Measurements from ENCODE around the gene CEBPZOS.
"Not testable (repeated sequence)": the region's sequence is repeated elsewhere in the genome, so short reads cannot be mapped to it uniquely, and the experiment has no call there.

CEBPZOS gene

GRCh38 chr2:37190290-37190689 is 6.0 kb upstream of the CEBPZOS start:
- no peak for TF ChIP-seq Cebpa-rat (IDR thresholded peaks at IDR 0.05)
- Histone ChIP-seq H3K9me3 (peaks cover under 1% of the 10 kb centered on the region; the same call in 1 of the 2 replicates), H3K9ac (no peak overlapping the region), H3K36me3 (no peaks in the 10 kb centered on the region), H3K4me1 (no peaks in the 10 kb centered on the region), H4K20me1 (no peaks in the 10 kb centered on the region), H3K4me2 (no peak overlapping the region), H3K4me3 (no peak overlapping the region), H3K27ac (no peak overlapping the region), H3K27me3 (no peaks in the 10 kb centered on the region)

GRCh38 chr2:37191253-37191652 is 5.0 kb upstream of the CEBPZOS start:
- H3K27me3 ChIP-seq, result no peaks in the 10 kb centered on the region
- no peak for TF ChIP-seq Cebpa-rat (IDR thresholded peaks at IDR 0.05)
- H3K36me3 ChIP-seq, result no peaks in the 10 kb centered on the region
- no peak overlapping the region for H3K4me3 ChIP-seq
- no peaks in the 10 kb centered on the region for H4K20me1 ChIP-seq
- H3K4me2 ChIP-seq, result no peak overlapping the region
- no peak overlapping the region for H3K9ac ChIP-seq
- peaks cover 9% of the 10 kb centered on the region for H3K9me3 ChIP-seq
- H3K27ac ChIP-seq, result no peak overlapping the region
- no peaks in the 10 kb centered on the region for H3K4me1 ChIP-seq

GRCh38 chr2:37191747-37192146 is 4.5 kb upstream of the CEBPZOS start:
- H3K4me2 ChIP-seq, result no peak overlapping the region
- TF ChIP-seq Cebpa-rat (IDR thresholded peaks at IDR 0.05), result no peak
- no peak overlapping the region for H3K9ac ChIP-seq
- H3K4me1 ChIP-seq, result no peaks in the 10 kb centered on the region
- no peaks in the 10 kb centered on the region for H3K27me3 ChIP-seq
- H3K27ac ChIP-seq, result no peak overlapping the region
- peaks cover 9% of the 10 kb centered on the region for H3K9me3 ChIP-seq
- H3K36me3 ChIP-seq, result no peaks in the 10 kb centered on the region
- H4K20me1 ChIP-seq, result no peaks in the 10 kb centered on the region
- no peak overlapping the region for H3K4me3 ChIP-seq

GRCh38 chr2:37192551-37192950 is 3.7 kb upstream of the CEBPZOS start:
- Histone ChIP-seq H3K9ac (no peak overlapping the region), H3K4me3 (no peak overlapping the region), H3K4me2 (no peak overlapping the region), H3K27me3 (no peaks in the 10 kb centered on the region), H3K9me3 (peaks cover 9% of the 10 kb centered on the region), H4K20me1 (no peaks in the 10 kb centered on the region), H3K36me3 (no peaks in the 10 kb centered on the region), H3K4me1 (peaks cover 5% of the 10 kb centered on the region), H3K27ac (no peak overlapping the region)
- TF ChIP-seq Cebpa-rat (IDR thresholded peaks at IDR 0.05), result no peak

GRCh38 chr2:37195862-37196319 is 405 bp upstream of the CEBPZOS start:
- H3K4me1 ChIP-seq, result peaks cover 32% of the 10 kb centered on the region
- H3K9me3 ChIP-seq, result peaks cover 15% of the 10 kb centered on the region
- H4K20me1 ChIP-seq, H3K27me3 ChIP-seq: not testable (repeated sequence)
- peak overlapping the region; percentile 86 for H3K4me3 ChIP-seq
- peaks cover 18% of the 10 kb centered on the region for H3K36me3 ChIP-seq
- peak overlapping the region; percentile 97; the same call in 1 of the 2 replicates for H3K27ac ChIP-seq
- H3K4me2 ChIP-seq, result peak overlapping the region; percentile 93
- peak overlapping the region; percentile 95; the same call in 1 of the 2 replicates for H3K9ac ChIP-seq

GRCh38 chr2:37198681-37199065 is 2.4 kb downstream of the CEBPZOS start:
- no peaks in the 10 kb centered on the region for H3K27me3 ChIP-seq
- H3K27ac ChIP-seq, result peak overlapping the region; percentile 97
- H3K4me1 ChIP-seq, result peaks cover 32% of the 10 kb centered on the region
- TF ChIP-seq Cebpa-rat (IDR thresholded peaks at IDR 0.05), result no peak
- H3K36me3 ChIP-seq, result peaks cover 45% of the 10 kb centered on the region
- H3K9me3 ChIP-seq, result peaks cover 33% of the 10 kb centered on the region
- H3K4me3 ChIP-seq, result peak overlapping the region; percentile 86; the same call in 1 of the 2 replicates
- H4K20me1 ChIP-seq, result peaks cover 8% of the 10 kb centered on the region
- peak overlapping the region; percentile 71; the same call in 1 of the 2 replicates for H3K9ac ChIP-seq
- H3K4me2 ChIP-seq, result peak overlapping the region; percentile 93

- Histone ChIP-seq H4K20me1 (peaks cover 8% of the 10 kb centered on the region), H3K4me3 (no peak overlapping the region), H3K4me2 (no peak overlapping the region), H3K36me3 (peaks cover 71% of the 10 kb centered on the region), H3K9me3 (peaks cover 49% of the 10 kb centered on the region), H3K27ac (no peak overlapping the region), H3K27me3 (no peaks in the 10 kb centered on the region; the same call in 1 of the 2 replicates), H3K4me1 (peaks cover 32% of the 10 kb centered on the region), H3K9ac (no peak overlapping the region)
- TF ChIP-seq Cebpa-rat (IDR thresholded peaks at IDR 0.05), result no peak
Observed at GRCh38 chr2:37201208-37201607, 4.9 kb downstream of the CEBPZOS start.

GRCh38 chr2:37201766-37202165 is 5.5 kb downstream of the CEBPZOS start:
- no peak overlapping the region for H3K27ac ChIP-seq
- H3K4me1 ChIP-seq, result peaks cover 32% of the 10 kb centered on the region
- H4K20me1 ChIP-seq, result peaks cover 8% of the 10 kb centered on the region
- no peaks in the 10 kb centered on the region; the same call in 1 of the 2 replicates for H3K27me3 ChIP-seq
- no peak overlapping the region for H3K4me2 ChIP-seq
- TF ChIP-seq Cebpa-rat (IDR thresholded peaks at IDR 0.05), result no peak
- H3K36me3 ChIP-seq, result peaks cover 76% of the 10 kb centered on the region
- no peak overlapping the region for H3K4me3 ChIP-seq
- peaks cover 54% of the 10 kb centered on the region for H3K9me3 ChIP-seq
- H3K9ac ChIP-seq, result no peak overlapping the region

GRCh38 chr2:37203708-37204107 is 7.4 kb downstream of the CEBPZOS start:
- TF ChIP-seq Cebpa-rat (IDR thresholded peaks at IDR 0.05), result no peak
- Histone ChIP-seq H3K9ac (no peak overlapping the region), H3K4me3 (no peak overlapping the region), H4K20me1 (peaks cover 8% of the 10 kb centered on the region), H3K27ac (no peak overlapping the region), H3K4me1 (peaks cover 15% of the 10 kb centered on the region), H3K4me2 (no peak overlapping the region), H3K27me3 (no peaks in the 10 kb centered on the region; the same call in 1 of the 2 replicates), H3K9me3 (peaks cover 74% of the 10 kb centered on the region), H3K36me3 (peaks cover 96% of the 10 kb centered on the region)

- not testable (repeated sequence) for H3K4me1 ChIP-seq, H3K27me3 ChIP-seq, H3K4me3 ChIP-seq, H4K20me1 ChIP-seq, H3K4me2 ChIP-seq, H3K9ac ChIP-seq, H3K27ac ChIP-seq
- Histone ChIP-seq H3K9me3 (peaks cover 88% of the 10 kb centered on the region), H3K36me3 (peaks cover 100% of the 10 kb centered on the region)
Observed at GRCh38 chr2:37205071-37205661, 8.9 kb downstream of the CEBPZOS start.

Data from BLaER1 (cell line).